ENCODE results near the gene SCML2. TPM values are rescaled to one million over a fixed set of nuclear protein-coding genes. Genes with fewer than 3 reads are reported as not detected.
A peak's percentile ranks its signal among the peaks of the same experiment; 100 is the strongest.

Gene SCML2
- total and polyA plus RNA-seq, 2 of the 13 experiments (the other 11 are each of a cell fraction or from before 2014, with no cell fraction given) = 5.1 to 7.6 TPM

- TF ChIP-seq, protein P1, sequence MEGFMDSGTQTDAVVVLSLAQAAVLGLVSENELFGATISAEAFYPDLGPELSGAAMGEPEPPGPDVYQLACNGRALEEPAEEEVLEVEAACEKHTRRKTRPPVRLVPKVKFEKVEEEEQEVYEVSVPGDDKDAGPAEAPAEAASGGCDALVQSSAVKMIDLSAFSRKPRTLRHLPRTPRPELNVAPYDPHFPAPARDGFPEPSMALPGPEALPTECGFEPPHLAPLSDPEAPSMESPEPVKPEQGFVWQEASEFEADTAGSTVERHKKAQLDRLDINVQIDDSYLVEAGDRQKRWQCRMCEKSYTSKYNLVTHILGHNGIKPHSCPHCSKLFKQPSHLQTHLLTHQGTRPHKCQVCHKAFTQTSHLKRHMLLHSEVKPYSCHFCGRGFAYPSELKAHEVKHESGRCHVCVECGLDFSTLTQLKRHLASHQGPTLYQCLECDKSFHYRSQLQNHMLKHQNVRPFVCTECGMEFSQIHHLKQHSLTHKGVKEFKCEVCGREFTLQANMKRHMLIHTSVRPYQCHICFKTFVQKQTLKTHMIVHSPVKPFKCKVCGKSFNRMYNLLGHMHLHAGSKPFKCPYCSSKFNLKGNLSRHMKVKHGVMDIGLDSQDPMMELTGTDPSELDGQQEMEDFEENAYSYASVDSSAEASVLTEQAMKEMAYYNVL (CRISPR knock-in tag; IDR thresholded peaks at IDR 0.05; ENCODE audit: borderline replicate concordance) = no peak
- TF ChIP-seq ATF1 (CRISPR knock-in tag; IDR thresholded peaks at IDR 0.05) = no peak
- TF ChIP-seq, protein P2, sequence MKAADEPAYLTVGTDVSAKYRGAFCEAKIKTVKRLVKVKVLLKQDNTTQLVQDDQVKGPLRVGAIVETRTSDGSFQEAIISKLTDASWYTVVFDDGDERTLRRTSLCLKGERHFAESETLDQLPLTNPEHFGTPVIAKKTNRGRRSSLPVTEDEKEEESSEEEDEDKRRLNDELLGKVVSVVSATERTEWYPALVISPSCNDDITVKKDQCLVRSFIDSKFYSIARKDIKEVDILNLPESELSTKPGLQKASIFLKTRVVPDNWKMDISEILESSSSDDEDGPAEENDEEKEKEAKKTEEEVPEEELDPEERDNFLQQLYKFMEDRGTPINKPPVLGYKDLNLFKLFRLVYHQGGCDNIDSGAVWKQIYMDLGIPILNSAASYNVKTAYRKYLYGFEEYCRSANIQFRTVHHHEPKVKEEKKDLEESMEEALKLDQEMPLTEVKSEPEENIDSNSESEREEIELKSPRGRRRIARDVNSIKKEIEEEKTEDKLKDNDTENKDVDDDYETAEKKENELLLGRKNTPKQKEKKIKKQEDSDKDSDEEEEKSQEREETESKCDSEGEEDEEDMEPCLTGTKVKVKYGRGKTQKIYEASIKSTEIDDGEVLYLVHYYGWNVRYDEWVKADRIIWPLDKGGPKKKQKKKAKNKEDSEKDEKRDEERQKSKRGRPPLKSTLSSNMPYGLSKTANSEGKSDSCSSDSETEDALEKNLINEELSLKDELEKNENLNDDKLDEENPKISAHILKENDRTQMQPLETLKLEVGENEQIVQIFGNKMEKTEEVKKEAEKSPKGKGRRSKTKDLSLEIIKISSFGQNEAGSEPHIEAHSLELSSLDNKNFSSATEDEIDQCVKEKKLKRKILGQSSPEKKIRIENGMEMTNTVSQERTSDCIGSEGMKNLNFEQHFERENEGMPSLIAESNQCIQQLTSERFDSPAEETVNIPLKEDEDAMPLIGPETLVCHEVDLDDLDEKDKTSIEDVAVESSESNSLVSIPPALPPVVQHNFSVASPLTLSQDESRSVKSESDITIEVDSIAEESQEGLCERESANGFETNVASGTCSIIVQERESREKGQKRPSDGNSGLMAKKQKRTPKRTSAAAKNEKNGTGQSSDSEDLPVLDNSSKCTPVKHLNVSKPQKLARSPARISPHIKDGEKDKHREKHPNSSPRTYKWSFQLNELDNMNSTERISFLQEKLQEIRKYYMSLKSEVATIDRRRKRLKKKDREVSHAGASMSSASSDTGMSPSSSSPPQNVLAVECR (CRISPR knock-in tag; IDR thresholded peaks at IDR 0.05; ENCODE audit: borderline replicate concordance) = peak; percentile 43; the same call in 1 of the 2 replicates
- TF ChIP-seq XRCC5 (optimal IDR thresholded peaks at IDR 0.05; ENCODE audit: low read length) = no peak
- no peak for TF ChIP-seq KMT2A (CRISPR knock-in tag; IDR thresholded peaks at IDR 0.05)
- TF ChIP-seq ARNT (IDR thresholded peaks at IDR 0.05) = no peak
- TF ChIP-seq HMG20B (CRISPR knock-in tag; conservative IDR thresholded peaks at IDR 0.05) = no peak
Observed at GRCh38 chrX:18354369-18355223, at the start of gene SCML2 (continued).

Measured in HepG2 (cell line).